ENCODE measurements around the gene NCAPD3.

NCAPD3 gene

DNA sequence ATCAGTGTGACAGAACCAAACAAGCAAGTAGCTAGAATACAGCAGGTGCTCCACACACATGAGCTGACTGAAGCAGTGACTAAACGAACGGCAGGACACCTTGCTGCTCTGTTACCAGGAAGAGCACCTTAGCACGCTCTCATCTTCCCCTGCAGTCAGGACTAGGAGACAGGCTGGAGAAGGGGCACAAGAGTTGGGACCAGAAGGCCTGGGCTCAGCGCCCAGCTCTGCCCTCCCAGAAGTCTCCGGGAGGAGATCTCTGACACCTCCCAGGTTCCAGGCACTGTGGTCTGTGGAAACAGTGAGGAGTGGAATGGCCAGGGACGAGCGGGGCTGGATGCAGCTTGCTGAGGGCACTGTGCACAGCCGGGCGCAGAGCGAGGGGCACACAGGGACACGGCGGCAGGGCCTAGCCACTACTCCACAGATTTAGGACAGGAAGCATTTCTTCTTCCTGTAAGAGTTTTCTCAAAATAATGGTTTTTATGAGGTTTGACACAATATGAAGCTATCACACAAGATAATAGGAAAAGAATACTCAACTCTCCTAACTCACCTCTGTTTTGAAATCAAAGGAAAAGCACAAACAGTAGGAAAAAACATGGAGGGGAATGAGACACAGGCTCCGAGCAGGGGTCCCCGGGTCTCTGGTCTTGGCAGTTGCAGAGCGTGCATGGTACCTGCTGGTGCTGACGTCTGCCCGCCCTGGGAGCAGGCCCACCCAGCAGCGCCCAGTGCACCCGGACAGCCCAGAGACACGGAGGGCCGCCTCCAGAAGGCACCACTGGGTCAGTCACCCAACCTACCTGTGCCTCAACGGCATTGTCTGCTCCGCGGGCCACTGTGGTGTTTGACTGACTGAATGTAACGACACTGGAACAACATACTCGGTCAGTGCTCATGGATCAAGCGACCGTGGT is 67.6 kb downstream of the NCAPD3 start:
- TF ChIP-seq CTCF (IDR thresholded peaks at IDR 0.05; ENCODE audit: low read depth, low read length, missing control alignments), result no peak
- in situ Hi-C loops (cut with HindIII; ENCODE audit: low sequenced_read_pairs), result no loop called here

DNA sequence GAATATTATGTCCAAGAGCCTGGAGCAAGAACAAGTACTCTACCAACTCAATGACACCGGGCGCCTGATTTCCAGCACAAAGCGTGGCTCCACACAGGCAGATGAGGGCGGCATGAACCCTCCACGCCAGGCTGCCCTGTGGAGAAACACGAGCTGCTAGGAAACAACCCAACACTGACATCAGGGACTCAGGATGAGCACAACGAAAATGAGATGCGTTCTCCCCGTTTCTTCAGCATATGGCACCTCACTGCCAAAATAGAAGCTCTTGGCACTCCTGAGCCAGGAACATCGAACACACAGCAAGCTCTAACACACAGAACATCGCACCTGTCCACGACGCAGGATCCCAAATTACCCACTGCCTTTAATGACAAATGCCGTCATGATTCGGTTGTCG is 68.3 kb downstream of the NCAPD3 start:
- in situ Hi-C loops (cut with HindIII; ENCODE audit: low sequenced_read_pairs), result no loop called here
- no peak for DNase-seq (ENCODE audit: low read depth)
- no peak overlapping the region for H3K4me3 ChIP-seq (ENCODE audit: low read depth, low read length)
- no peak for TF ChIP-seq CTCF (IDR thresholded peaks at IDR 0.05; ENCODE audit: low read depth, low read length, missing control alignments)

More for the DNA sequence above, 67.6 kb downstream of the NCAPD3 start:
- no peak for DNase-seq (ENCODE audit: low read depth)
- H3K4me3 ChIP-seq (ENCODE audit: low read depth, low read length), result no peak overlapping the region

DNA sequence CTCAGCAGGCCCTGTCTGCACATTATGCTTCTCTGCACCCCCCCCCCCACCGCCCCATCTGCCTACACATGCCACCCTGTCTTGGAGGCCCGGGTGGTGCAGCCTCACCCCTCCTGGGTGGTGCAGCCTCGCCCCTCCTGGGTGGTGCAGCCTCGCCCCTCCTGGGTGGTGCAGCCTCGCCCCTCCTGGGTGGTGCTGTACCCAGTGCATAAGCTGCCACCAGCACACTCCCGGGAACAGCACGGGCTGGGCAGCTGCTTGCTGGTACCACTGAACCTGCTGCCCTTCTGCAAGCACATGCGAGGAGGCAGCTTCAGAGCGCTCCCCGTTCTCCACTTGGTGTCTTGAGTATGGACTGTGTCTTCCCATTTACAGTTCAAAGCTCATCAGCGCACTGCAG is 69.3 kb downstream of the NCAPD3 start:
- no peak for DNase-seq (ENCODE audit: low read depth)
- H3K4me3 ChIP-seq (ENCODE audit: low read depth, low read length), result no peak overlapping the region
- TF ChIP-seq CTCF (IDR thresholded peaks at IDR 0.05; ENCODE audit: low read depth, low read length, missing control alignments), result no peak
- in situ Hi-C loops (cut with HindIII; ENCODE audit: low sequenced_read_pairs), result no loop called here

GRCh38 chr11:134153147-134153905 is 70.4 kb downstream of the NCAPD3 start:
- no peak for DNase-seq (ENCODE audit: low read depth)
- H3K4me3 ChIP-seq (ENCODE audit: low read depth, low read length), result no peak overlapping the region
- in situ Hi-C loops (cut with HindIII; ENCODE audit: low sequenced_read_pairs), result no loop called here
- TF ChIP-seq CTCF (IDR thresholded peaks at IDR 0.05; ENCODE audit: low read depth, low read length, missing control alignments), result no peak

DNA sequence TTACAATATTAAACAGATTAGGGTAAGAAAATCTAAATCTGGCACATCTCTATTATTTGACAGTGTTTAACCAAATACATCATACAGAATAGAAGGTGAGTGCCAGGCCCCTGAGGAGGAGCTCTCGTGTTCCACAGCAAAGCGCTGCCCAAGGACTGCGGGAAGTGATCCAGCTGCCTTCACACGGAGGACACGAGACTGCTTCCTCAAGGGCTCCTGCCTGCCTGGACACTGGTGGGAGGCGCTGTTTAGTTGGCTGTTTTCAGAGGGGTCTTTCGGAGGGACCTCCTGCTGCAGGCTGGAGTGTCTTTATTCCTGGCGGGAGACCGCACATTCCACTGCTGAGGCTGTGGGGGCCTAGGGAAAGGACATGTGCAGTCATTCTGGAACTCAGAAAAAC is 71.1 kb downstream of the NCAPD3 start:
- no peak overlapping the region for H3K4me3 ChIP-seq (ENCODE audit: low read depth, low read length)
- no peak for TF ChIP-seq CTCF (IDR thresholded peaks at IDR 0.05; ENCODE audit: low read depth, low read length, missing control alignments)
- in situ Hi-C loops (cut with HindIII; ENCODE audit: low sequenced_read_pairs), result no loop called here
- DNase-seq (ENCODE audit: low read depth), result no peak

GRCh38 chr11:134151083-134151747 is 72.6 kb downstream of the NCAPD3 start:
- TF ChIP-seq CTCF (IDR thresholded peaks at IDR 0.05; ENCODE audit: low read depth, low read length, missing control alignments), result no peak
- in situ Hi-C loops (cut with HindIII; ENCODE audit: low sequenced_read_pairs), result no loop called here
- no peak overlapping the region for H3K4me3 ChIP-seq (ENCODE audit: low read depth, low read length)
- no peak for DNase-seq (ENCODE audit: low read depth)
